Gastroesophageal sphincter (tissue), 4 donors: ENCODE measurements around the gene ZNG1C. TPM values are rescaled to one million over a fixed set of nuclear protein-coding genes. Genes with fewer than 3 reads are reported as not detected.
"Not testable (repeated sequence)": the region's sequence is repeated elsewhere in the genome, so short reads cannot be mapped to it uniquely, and the experiment has no call there.

Experiments
- ATAC-seq: fragments of 150-250 bp; one replicate; pipeline ENCODE4 v1.9.1; 2016; ENCODE audit warnings: mild to moderate bottlenecking, moderate library complexity
- H3K27ac ChIP-seq, 4 donors: fragments of 200-600 bp; sonication (generic) in 3 of 4; 1 replicate in 3 of 4; 2 replicates in 1 of 4; pipeline ENCODE4 v1.5.1; 2016 to 2019
- H3K27me3 ChIP-seq: fragments of 200-600 bp; sonication (generic); one replicate; pipeline ENCODE4 v1.5.1; 2019
- H3K36me3 ChIP-seq, 2 donors: fragments of 200-600 bp; sonication (generic); one replicate each; pipeline ENCODE4 v1.5.1; 2019; ENCODE audit warnings: control low read depth in 1 of 2
- H3K4me1 ChIP-seq, 3 donors: fragments of 200-600 bp; sonication (generic); 1 replicate in 2 of 3; 2 replicates in 1 of 3; pipeline ENCODE4 v1.5.1; 2016 to 2019; ENCODE audit warnings: control low read depth in 2 of 3
- H3K4me3 ChIP-seq, 2 donors: fragments of 200-600 bp; sonication (generic); one replicate each; pipeline ENCODE4 v1.5.1; 2019; ENCODE audit warnings: mild to moderate bottlenecking in 1 of 2, moderate library complexity in 1 of 2
- H3K9me3 ChIP-seq, 3 donors: fragments of 200-600 bp; sonication (generic); one replicate each; pipeline ENCODE4 v1.5.1; 2017 to 2019; ENCODE audit warnings: control low read depth in 2 of 3
- WGBS, 2 donors: methylation state at CpG; one replicate each; pipeline ENCODE4 v1.1.5; 2018; ENCODE audit warnings: low coverage in 1 of 2; 5-methylcytosine and 5-hydroxymethylcytosine counted together
- total RNA-seq, 4 donors: library from RNA; depleted of rRNA; stranded (reverse); fragments of >200 nt; gene quantifications; one replicate each; pipeline ENCODE4 v1.1.0, GENCODE V29; 2016

ZNG1C gene
- 10 to 100 TPM; 11.5 to 24.5 (median 15.0) TPM for total RNA-seq

DNA sequence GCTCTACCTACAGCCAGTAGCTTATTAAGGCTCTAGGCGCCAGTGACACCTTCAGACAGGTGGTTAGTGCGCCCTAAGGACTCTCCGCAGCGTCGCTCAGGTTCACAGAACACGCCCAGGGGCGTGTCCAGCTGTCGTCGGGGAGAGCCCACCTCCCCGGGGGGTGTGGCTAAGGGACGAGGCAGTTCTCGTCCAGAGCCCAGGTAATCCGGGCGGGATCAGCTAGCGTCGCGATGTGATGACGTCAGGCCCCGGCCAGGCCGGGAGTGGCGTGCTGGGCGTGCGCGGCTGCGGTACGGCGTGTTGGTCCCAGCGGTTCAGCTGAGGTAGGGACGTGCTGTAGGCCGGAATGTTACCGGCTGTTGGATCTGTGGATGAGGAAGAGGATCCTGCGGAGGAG, at the start of gene ZNG1C:
Gene ZNG1C (plus strand): TSS at position 301 of the 400 bp plus-strand sequence. CDS start 49 bp downstream, at position 350.
- ATAC-seq, H3K27ac ChIP-seq, H3K27me3 ChIP-seq, H3K9me3 ChIP-seq, H3K4me3 ChIP-seq, H3K4me1 ChIP-seq, H3K36me3 ChIP-seq: not testable (repeated sequence)
- WGBS, 2 donors = no CpG with 5 or more reads among the region's 32 CpGs

DNA sequence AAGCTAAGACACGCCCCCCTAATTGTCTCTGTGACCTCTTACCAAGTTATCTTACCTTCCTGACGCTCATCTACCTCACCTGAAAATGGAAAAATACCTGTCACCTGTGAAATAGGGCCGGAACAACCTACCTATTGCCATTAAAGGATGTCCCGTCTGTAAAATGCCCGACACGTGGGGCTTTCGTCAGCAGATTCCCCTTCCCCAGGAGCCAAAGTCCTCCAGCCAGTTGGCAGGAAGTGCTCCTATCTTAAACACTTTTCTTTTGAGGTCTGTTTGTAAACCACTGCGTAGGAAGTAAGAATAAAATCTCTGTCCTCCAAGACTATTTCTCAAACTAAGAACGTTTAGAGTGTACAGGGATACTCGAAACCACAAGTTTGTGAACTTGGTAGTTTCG, 654 bp downstream of the ZNG1C start:
- H3K36me3 ChIP-seq, H3K27me3 ChIP-seq, ATAC-seq, H3K4me1 ChIP-seq, H3K9me3 ChIP-seq, H3K27ac ChIP-seq, H3K4me3 ChIP-seq: not testable (repeated sequence)
- no CpG with 5 or more reads among the region's 11 CpGs for WGBS, 2 donors

DNA sequence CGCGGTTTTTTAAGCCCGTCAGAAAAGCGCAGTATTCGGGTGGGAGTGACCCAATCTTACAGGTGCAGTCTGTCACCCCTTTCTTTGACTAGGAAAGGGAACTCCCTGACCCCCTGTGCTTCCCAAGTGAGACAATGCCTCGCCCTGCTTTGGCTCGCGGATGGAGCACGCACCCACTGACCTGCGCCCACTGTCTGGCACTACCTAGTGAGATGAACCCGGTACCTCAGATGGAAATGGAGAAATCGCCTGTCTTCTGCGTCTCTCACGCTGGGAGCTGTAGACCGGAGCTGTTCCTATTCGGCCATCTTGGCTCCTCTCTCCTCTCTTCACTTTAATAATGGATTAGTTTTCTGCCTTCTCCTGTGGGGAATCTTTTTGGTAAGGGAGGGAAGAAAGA, 39.3 kb downstream of the ZNG1C start:
- not testable (repeated sequence) for H3K4me1 ChIP-seq, H3K27me3 ChIP-seq, H3K4me3 ChIP-seq, ATAC-seq, H3K36me3 ChIP-seq, H3K9me3 ChIP-seq, H3K27ac ChIP-seq
- no CpG with 5 or more reads among the region's 16 CpGs for WGBS, 2 donors

DNA sequence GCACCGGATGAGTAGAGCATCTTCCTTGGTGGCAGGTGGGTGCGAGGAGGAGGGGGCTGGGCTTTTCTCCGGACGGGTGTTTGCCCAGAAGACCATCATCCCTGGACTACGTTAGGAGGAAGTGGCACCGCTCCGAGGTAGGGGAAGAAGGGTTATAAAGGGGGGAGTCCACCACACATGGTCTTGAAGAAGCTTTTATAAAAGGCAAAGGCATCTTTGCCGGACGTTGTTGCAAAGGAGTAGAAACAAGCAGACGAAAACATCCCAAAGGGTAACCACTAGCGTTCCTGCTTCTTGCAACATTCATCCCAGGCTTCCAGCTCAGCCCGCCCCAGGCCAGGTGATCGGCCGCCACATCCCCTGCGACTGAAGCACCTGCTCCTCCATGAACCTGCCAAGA, 60.8 kb downstream of the ZNG1C start, which contains the start of gene FOXD4L3:
Gene FOXD4L3 (plus strand): TSS at position 301 of the 400 bp plus-strand sequence. CDS start 85 bp downstream, at position 386.
- not testable (repeated sequence) for H3K27me3 ChIP-seq, H3K4me3 ChIP-seq, H3K9me3 ChIP-seq, H3K36me3 ChIP-seq, H3K27ac ChIP-seq, ATAC-seq, H3K4me1 ChIP-seq
- WGBS, 2 donors = no CpG with 5 or more reads among the region's 15 CpGs

DNA sequence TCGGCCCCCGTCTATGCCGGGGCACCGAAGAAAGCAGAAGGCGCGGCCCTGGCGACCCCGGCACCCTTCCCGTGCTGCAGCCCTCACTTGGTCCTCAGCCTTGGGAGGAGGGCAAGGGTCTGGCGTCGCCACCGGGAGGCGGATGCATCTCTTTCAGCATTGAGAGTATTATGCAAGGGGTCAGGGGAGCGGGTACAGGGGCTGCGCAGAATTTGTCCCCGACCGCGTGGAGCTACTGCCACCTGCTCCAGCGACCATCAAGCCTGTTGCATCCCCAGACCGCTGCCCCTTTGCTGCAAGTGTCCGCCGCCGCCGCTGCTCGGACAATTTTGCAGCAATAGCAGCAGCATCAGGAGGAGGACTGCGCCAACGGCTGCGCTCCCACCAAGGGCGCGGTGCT, 62.0 kb downstream of the ZNG1C start:
- not testable (repeated sequence) for ATAC-seq, H3K36me3 ChIP-seq, H3K27ac ChIP-seq, H3K9me3 ChIP-seq, H3K4me3 ChIP-seq, H3K4me1 ChIP-seq
- peaks cover 11% of the 10 kb centered on the region for H3K27me3 ChIP-seq
- no CpG with 5 or more reads among the region's 30 CpGs for WGBS, 2 donors

DNA sequence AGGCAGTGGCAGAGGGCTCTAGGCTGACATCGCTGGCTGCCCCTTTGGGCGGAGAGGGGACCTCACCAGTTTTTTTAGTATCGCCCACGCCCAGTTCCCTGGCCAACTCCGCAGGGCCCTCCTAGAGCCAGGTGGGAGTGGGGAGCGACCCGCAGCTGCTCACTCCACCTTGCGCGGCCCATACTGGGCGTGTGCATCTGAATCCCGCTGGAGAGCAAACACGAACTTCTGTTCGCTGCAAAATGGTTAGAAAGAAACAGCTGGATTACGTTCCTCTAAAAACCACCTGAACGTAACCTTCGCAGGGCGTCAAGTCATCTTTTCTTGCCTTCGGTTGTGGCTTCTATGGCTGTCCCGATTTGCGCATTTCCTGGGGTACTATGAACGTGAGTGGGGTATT, 62.4 kb downstream of the ZNG1C start:
- H3K4me1 ChIP-seq, H3K36me3 ChIP-seq, H3K4me3 ChIP-seq, H3K27ac ChIP-seq, ATAC-seq, H3K9me3 ChIP-seq: not testable (repeated sequence)
- H3K27me3 ChIP-seq = peaks cover 11% of the 10 kb centered on the region
- no CpG with 5 or more reads among the region's 21 CpGs for WGBS, 2 donors

DNA sequence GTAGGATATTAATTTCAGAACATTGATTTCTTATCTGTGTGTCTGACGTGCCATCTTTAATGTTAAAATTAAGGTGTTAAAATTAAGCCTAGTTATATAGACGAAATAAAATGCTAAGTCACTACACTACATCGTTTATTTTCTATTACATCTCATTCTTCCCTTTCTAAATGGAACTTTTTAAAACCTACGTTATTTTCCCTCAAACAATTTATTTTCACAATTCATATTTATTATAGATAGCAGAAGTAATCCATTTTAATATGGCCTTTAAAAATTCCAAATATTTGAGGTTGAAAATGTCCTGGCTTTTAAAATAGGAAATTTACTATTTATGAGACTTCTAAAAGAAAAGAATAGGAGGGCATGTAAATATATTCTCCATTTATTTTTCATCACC, 63.0 kb downstream of the ZNG1C start:
- H3K9me3 ChIP-seq, H3K27ac ChIP-seq, H3K4me1 ChIP-seq, ATAC-seq, H3K36me3 ChIP-seq, H3K4me3 ChIP-seq: not testable (repeated sequence)
- H3K27me3 ChIP-seq = peaks cover 11% of the 10 kb centered on the region
- 26% methylated on average over 3 of the region's 4 CpGs; no CpG with 5 or more reads in 1 of the 2 donors for WGBS, 2 donors

DNA sequence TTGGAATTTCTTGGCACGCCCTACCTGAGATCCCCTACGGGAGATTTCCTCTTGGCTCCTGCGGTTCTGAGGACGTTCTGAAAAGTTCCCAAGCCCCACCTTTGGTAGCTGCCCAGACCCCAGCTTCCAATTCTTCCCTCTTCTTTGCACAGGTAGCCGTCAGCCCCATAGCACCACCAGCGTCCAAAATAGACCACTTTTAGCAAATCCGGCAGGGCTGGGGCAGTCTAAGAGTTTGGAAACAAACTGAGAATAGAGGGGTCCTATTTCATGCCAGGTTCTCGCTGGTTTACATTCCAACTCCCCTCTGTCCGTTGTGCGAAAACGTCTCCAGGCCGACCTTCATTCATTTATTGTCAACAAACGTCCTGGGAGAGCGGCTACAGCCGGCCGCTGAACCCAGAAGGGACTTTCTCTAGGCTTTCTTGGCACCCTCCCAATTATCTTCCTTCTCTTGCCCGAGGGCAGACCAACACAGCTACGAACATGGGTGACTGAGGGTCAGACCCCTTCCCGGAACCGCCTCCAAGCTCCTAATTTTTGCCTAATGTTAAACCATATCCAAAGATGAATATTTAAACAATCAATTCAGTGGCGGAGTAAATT, 64.0 kb downstream of the ZNG1C start:
- H3K36me3 ChIP-seq, H3K9me3 ChIP-seq, H3K4me1 ChIP-seq, H3K27ac ChIP-seq, ATAC-seq, H3K4me3 ChIP-seq: not testable (repeated sequence)
- H3K27me3 ChIP-seq = peaks cover 11% of the 10 kb centered on the region
- WGBS, 2 donors = 10% methylated on average over 4 of the region's 21 CpGs; no CpG with 5 or more reads in 1 of the 2 donors

DNA sequence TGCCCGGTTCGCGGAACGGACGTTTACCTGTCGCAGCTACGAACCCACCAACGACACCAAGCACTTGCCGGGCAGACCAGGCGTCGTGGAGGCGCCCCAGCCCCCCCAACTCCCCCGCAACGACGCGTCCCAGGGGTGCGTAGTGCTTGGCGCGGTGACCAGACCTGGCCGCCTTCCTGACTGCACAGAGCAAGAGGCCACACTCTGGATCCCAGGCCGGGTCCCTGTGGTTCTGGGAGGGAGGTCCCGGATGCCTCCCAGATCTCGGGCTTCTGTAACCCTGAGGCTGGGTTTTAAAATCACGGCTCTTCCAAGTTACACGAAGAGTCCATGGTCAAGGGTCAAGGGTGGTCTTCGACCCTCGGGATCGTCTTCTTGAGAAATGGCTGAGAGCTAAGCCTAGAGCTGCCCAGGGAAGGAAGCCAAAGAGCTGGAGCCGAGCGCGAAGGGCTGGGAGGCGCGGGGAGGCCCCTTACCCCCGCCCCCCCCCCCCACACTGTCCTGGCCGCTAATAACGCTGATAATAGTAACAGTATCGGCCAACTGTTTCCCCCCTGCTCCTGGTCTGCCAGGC, 64.7 kb downstream of the ZNG1C start:
- H3K4me1 ChIP-seq, H3K27ac ChIP-seq, H3K4me3 ChIP-seq, H3K9me3 ChIP-seq, H3K36me3 ChIP-seq: not testable (repeated sequence)
- ATAC-seq = peak; percentile 47
- peaks cover 11% of the 10 kb centered on the region for H3K27me3 ChIP-seq
- no CpG with 5 or more reads among the region's 37 CpGs for WGBS, 2 donors

DNA sequence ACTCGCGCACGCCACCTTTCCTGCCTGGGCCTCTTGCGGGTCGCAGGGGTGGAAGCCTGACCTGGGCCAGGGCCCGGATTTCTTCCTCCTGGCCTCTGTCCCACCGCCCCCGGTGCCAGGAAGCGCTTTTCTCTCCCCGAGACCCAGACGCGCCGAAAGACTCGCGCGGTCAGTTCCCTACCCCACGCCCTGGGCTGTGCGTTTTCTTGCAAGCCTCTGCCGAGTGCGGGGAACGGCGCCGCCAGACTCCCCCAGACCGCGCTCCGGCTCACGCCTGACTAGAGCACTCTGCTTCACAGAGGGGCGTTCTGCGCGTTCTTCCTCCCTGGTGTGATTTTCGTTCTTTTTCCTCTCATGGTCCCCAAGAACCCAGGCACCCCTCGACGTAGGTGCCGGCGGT, 65.3 kb downstream of the ZNG1C start:
- H3K27me3 ChIP-seq = peaks cover 11% of the 10 kb centered on the region
- H3K27ac ChIP-seq, H3K4me1 ChIP-seq, H3K9me3 ChIP-seq, H3K4me3 ChIP-seq, H3K36me3 ChIP-seq: not testable (repeated sequence)
- 10% methylated on average over 4 of the region's 35 CpGs; no CpG with 5 or more reads in 1 of the 2 donors for WGBS, 2 donors
- peak; percentile 25 for ATAC-seq

DNA sequence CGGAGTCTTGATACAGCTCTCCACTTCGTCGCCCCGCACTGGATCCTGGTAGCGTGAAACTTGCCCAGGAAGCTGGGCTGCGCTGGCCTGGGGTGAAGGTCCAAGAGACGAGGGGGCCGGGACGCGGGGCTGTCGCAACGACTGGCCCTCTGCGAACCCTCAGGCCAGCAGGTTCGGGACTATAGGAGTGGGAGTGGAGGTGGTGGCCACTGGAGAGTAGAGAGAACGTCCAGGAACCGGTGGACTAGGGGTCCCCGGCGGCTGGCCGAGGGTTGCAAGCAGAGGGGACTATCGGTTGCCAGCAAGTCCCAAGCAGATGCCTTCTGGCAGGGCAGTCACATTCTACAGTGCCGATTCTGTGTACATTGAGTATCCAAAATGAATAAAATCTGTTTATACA, 65.9 kb downstream of the ZNG1C start:
- H3K4me3 ChIP-seq, H3K36me3 ChIP-seq, H3K4me1 ChIP-seq, H3K27ac ChIP-seq, H3K9me3 ChIP-seq: not testable (repeated sequence)
- H3K27me3 ChIP-seq = peaks cover 11% of the 10 kb centered on the region
- 4 to 7% methylated on average over 5 of the region's 21 CpGs for WGBS, 2 donors
- ATAC-seq = peak; percentile 48

DNA sequence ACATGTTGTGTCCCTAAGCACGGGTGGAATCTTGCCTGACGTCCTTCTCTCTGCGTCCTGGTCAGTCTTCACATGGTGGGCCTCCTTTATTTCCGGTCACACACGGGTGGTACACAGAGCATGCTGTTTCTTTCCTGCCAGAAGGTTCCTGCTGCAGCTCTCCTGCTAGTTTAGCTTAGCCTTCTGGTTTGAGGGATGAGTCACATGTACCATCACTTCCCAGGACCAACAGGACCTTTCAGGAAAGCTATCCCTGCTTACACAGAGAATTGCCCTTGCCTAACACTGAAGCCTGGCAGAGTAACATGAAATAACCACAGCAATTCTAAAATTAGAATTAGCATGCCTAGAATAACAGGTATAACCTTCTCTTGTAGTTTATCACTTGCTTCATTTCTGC, 69.4 kb downstream of the ZNG1C start:
- H3K4me1 ChIP-seq, H3K9me3 ChIP-seq, ATAC-seq, H3K4me3 ChIP-seq, H3K36me3 ChIP-seq, H3K27ac ChIP-seq: not testable (repeated sequence)
- peaks cover 13% of the 10 kb centered on the region for H3K27me3 ChIP-seq
- WGBS, 2 donors = no CpG with 5 or more reads among the region's 5 CpGs

DNA sequence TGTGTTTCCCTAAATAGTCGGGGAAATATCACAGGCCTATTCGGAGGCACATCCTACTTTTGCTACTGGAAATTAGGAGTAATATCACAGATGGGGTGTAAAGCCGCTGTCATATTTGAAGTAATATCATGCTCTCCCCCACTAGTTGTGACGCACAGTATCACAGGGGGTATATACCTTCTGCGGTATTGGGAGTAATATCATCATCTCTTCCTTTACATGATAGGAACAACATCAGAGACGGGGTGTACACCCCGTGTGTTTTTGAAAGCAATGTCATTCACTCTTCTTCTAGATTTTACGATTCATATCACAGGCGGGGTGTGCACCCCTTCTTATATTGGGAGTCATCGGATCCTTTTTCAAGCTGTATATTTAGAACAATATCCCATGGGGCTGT, 76.4 kb downstream of the ZNG1C start:
- WGBS, 2 donors = 72 to 79% methylated on average over 10 of the region's 10 CpGs
- not testable (repeated sequence) for H3K36me3 ChIP-seq, H3K9me3 ChIP-seq, H3K27ac ChIP-seq, H3K4me1 ChIP-seq, H3K27me3 ChIP-seq, ATAC-seq, H3K4me3 ChIP-seq

DNA sequence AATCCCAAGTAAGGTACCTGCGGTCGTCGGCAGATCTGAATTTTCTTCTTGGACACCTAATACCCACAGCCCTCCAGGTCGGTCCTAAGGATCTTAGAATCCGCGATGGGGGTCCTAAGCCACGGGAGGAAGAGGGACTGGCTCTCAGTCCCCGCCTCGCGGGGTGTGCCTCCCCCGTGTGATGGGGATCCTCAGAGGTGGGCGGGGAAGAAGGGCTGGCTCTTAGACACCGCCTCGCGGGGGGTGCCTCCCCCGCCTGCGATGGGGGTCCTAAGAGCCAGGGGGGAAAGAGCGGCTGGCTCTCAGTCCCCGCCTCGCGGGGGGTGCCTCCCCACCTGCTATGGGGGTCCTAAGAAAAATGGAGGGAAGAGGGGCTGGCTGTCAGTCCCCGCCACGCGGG, 82.0 kb downstream of the ZNG1C start:
- WGBS, 2 donors = no CpG with 5 or more reads among the region's 24 CpGs
- H3K27ac ChIP-seq, H3K4me1 ChIP-seq, H3K36me3 ChIP-seq, H3K4me3 ChIP-seq, ATAC-seq, H3K9me3 ChIP-seq: not testable (repeated sequence)
- H3K27me3 ChIP-seq = peaks cover 11% of the 10 kb centered on the region
